NCI-H345 treated with DMSO at 0.1 percent for 48 hours (cell line): ENCODE data around the gene ZNF652.
A peak's percentile ranks its signal among the peaks of the same experiment; 100 is the strongest.
"Not testable (repeated sequence)": the region's sequence is repeated elsewhere in the genome, so short reads cannot be mapped to it uniquely, and the experiment has no call there.

Experiments
- DNase-seq: peaks from one replicate; lab custom pipeline; 2025; ENCODE audit not compliant: unreplicated experiment; lab: John Stamatoyannopoulos, UW

Gene ZNF652

DNA sequence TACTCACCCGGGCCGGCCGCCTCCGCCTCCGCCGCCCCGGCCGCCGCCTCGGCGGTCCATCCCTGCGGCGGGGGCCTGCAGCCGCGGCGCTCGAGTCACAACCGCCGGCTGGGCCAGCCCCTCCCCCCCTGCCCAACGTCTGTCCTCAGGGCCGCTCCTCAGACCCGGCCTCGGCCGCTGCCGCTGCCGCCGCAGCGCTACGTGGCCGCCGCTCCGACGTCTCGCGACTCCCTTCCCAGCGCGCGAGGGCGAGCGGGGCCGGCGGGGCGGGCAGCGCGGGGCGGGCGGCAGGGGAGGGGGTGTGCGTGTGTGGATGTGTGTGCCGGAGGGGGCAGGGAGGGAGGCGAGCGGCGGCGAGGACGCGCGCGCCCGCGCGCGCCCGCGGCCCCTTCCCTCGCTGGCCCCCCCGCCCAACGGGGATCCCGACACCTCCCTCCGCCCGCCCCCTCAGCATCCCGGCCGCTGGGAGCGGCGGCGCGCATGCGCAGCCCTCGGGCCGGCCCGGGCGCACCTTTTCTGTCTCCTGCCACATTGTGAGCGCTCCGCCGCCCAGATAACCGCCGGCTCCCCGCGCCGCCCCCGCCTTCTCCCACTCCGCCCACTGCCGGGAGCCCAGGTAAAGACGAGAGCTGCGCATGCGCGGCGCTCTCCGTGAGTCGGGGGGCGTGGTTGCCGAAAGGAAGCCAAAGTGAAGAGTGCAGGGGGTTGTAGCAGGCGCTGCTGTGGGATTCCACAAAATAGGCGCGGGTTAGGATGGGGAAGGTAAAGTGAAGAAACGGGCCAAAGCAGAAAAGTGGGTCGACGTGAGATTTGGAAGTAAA, at the start of gene ZNF652:
TSS of gene ZNF652 (minus strand) at position 349 of the 821 bp plus-strand sequence. CDS start 44,525 bp downstream, outside the sequence.
- DNase-seq = peak; percentile 90

DNA sequence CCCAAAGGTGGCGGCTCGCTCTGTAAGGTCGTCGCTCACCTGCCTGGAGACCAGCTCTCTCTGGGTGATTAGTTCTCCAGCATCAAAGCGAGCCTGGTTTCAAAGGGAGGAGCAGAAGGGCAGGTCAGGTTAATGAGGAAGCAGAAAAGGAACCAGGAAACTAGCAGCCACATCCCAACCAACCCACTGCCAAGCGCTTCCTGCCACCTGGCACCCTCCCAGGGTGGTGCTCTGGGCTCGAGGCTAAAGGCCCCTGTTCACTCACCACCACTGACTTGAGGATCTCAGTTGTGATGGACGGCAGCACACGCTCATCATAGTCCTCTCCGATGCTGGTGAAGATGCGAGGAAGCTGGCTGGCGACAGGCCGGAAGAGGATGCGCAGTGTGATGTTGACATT, 47.0 kb upstream of the ZNF652 start:
- no peak for DNase-seq

GRCh38 chr17:49407981-49408501, 46.0 kb upstream of the ZNF652 start:
- DNase-seq = peak; percentile 87

GRCh38 chr17:49407086-49407485, 45.0 kb upstream of the ZNF652 start:
- no peak for DNase-seq

GRCh38 chr17:49406421-49407061, 44.5 kb upstream of the ZNF652 start:
- no peak for DNase-seq

GRCh38 chr17:49404906-49405305, 42.9 kb upstream of the ZNF652 start:
- no peak for DNase-seq

DNA sequence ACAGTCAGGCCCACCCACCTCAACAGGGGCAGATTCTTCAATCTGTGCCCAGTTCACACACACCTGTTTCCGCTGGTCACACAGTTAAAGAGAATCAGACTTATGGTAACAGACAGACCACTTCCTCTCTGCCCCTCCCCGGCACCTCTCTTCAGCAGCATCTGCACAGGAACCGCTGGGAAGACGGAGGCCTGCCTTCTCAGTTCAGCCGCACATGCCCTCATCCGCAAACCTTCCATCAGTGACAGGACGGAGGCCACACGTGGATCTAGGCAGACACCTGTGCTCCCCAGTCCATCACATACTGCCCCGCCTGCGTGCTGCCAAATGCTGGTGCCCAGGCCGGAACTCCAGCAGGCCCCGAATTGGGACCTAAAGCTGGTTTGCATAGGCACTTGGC, 42.3 kb upstream of the ZNF652 start:
- DNase-seq = no peak

DNA sequence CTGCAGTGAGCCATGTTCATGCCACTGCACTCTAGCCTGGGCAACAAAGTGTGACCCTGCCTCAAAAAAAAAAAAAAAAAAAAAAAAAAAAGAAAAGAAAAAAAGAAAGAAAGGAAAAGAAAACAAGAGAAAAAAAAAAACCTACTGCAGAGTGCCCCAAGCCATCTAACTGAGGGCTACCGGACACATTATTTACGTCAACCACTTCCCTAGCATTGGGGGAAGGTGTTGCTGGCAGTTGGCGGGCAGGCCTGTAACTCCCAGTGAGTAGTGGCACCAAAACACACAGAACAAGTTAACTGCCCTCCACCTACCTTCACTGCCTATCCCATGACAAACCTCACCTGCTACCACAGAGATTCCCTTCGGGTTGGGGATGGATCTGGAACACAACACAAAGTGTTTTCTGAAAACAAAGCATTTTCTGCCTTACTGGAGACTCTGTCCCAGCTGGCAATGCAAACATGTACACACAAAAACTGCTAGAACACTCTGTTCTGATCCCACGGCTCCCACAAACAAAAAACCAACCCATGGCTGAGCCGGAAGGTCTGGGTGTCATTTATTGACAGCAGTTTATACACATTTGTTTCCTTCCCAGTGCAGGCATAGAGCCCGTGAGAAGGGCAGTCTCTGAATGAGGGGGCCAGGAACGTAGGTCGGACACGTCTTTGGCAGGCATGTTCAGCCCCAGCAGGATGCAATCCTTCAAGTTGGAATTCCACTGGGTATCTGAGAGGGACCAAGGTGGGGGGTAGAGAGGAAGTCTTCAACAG, 41.7 kb upstream of the ZNF652 start:
- DNase-seq = no peak

DNA sequence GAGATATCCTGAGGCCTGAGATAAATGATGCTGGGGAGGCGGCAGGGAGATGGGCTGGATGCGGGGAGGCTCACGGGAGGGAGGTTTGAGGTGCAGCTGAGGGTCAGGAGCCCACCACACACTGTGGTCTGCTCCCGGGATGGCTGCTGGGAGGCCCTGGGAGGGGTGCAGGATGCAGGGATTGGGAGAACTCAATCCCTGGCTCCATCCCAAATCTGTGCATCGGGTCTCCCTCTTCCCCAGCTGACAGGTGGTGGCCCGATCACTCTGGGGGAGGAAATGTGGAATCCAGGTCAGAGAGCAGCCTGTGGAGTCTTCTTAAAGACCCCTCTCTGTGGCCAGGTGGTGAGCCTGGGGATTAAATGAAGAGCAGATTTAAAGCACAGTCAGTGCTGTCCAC, 40.7 kb upstream of the ZNF652 start:
- no peak for DNase-seq

GRCh38 chr17:49401971-49402611, 40.0 kb upstream of the ZNF652 start:
- no peak for DNase-seq

GRCh38 chr17:49399995-49400394, 37.9 kb upstream of the ZNF652 start:
- no peak for DNase-seq

DNA sequence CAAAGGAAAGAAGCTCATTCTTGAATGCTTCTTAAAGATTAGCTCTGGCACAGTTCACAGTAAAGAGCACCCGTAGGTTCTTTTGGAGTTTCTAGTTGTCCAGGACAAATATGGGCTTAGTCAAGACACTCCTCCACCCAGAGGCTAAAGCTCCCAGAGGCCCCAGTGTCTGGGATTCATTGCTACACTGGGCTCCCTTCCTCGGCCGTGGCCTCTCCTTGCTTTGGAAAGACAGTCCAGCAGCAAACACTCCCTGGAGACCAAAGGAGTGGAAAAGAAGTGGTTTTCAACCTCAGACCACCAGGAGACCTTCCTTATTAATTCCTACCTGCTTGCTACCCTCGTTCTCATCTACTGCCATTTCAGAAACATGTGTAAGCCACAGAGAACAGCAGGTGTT, 35.5 kb upstream of the ZNF652 start:
- DNase-seq = no peak

DNA sequence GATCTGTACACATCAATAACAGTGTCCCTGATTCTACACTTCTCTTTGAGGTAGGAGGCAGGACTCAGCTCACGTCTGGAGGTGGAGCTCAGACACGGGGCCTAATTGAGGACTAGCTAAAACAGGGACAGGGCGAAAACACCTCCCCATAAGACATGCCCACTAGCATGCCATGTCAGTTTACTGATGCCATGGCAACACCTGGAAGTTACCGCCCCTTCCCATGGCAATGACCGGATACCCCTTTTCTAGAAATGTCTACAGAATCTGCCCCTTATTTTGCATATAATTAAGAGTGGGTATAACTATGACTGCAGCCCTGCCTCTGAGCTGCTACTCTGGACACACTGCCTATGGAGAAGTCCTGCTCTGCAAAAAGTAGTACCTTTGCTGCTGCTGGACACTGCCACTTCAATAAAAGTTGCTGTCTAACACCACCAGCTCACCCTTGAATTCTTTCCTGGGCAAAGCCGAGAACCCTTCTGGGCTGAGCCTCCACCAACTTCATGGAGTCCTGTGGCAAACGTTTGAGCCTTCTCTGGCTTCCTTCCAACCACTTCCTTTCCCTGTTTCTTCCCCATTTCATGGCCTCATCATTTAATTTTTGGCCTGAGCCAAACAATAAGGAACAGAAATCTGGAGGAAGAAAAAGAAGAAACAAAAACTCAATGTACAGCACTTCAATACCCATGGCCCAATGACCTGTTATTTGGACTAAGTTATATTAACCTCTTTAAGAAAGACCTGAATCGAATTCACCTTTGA, 31.6 kb upstream of the ZNF652 start:
- no peak for DNase-seq

GRCh38 chr17:49390548-49391324, 28.7 kb upstream of the ZNF652 start:
- DNase-seq = no peak

GRCh38 chr17:49389514-49390347, 27.7 kb upstream of the ZNF652 start:
- not testable (repeated sequence) for DNase-seq

DNA sequence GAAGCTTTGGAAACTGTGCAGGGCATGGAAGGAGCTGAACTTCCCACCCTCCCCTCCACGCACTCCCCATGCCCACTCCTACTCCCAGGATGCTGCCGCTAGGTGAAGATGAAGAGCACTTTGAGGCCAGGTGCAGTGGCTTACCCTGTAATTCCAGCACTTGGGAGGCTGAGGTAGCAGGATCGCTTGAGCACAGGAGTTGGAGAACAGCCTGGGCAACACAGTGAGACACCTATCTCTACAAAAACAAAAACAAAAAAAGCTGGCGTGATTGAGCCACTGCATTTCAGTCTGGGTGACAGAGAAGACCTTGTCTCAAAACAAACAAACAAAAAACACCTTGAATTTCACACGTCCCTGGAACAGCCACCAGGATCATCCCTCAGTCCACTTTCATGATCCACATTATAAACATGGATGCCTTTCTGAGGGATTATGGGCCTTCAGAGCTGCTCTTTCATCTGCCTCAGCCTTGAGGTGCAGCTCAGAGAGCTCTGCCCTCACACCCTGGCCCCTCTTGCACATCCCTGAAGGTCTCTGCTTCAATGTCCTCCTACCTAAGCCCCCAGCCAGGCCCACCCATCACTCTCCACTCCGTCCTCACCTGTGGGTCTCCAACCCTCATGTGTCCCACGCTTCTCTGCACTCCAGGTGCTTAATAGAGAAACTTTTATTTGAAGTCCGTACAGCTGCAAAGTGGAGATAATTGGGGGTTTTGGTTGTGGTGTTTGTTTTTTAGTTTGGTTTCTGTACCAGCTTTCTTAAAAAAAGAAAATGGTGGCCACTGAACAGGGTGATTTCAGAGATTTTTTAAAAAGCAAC, 26.9 kb upstream of the ZNF652 start:
- no peak for DNase-seq

GRCh38 chr17:49388290-49388640, 26.2 kb upstream of the ZNF652 start:
- no peak for DNase-seq
